GM21723 (cell line): Measurements from ENCODE around the gene MAFF.

Experiments used
- ATAC-seq: cut with Tn5 transposase; IDR thresholded peaks from one replicate; pipeline ENCODE4 v1.9.1; 2021; ENCODE audit warnings: mild to moderate bottlenecking, moderate library complexity; ENCODE audit not compliant: unreplicated experiment

The MAFF gene

DNA sequence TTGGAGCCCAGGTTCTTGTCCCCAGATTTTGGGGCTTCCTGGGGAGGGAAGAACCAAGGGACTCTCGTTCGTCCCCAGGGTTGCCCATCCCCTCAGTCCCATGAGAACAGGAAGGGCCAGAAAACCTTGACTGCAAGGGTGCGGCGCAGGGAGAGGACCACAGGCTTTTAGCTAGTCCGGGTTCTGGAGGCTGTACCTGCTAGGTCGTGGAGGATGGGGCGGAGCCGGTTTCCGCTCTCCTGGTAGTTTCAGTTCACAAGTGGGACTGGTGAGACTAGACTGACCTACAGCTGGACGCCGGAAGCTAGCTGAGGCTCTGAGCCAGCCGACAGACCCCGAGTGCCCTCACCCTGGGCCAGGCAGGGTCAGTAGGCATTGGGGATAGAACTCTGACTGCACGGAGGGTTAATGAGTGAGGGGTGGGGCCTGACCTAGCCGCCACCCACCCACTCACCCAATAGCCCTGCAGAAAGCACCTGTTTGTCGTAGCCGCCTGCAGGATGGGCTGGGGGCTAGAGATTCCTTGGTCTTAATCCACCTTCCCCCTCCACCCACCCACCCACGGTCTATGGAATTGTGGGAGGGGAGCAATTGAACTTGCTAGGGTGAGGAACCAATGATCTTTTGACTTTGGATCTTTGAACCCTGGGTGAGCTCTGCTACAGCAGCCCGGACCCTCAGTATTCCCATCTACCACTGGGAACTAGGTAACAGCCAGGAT is 1.5 kb downstream of the MAFF start:
- ATAC-seq = peak; percentile 29

DNA sequence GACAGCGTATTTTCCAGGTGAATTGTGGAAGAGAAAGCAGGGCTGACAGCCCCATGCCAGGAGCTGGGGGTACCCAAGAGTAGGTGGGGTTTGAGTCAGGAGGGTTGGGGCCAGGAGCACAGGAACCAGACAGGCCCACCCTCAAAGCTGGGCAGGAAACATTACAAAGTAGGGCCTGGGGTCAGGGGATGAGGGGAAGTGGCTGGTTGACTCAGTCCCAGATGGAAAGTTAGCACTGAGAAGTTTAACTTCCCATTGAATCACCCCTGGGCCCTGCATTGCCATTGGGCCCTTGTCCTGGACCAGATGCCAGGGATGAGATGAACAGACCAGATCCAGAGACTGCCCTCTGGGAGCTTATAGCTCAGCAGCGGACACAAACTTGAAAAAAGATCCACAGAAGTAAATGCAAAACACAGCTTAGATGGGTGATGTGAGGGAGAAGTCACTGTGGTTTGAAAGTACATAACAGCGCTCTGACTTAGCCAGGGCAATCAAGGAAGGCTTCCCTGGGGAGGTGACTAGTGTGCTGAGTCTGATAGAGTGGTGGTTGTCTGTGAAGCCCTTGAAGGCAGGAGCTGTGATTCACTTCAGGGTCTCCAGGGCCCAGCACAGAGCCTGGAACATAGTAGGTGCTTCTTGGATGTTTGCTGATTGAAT is 2.2 kb downstream of the MAFF start:
- no peak for ATAC-seq

GRCh38 chr22:38204784-38205183 is 3.0 kb downstream of the MAFF start:
- no peak for ATAC-seq

DNA sequence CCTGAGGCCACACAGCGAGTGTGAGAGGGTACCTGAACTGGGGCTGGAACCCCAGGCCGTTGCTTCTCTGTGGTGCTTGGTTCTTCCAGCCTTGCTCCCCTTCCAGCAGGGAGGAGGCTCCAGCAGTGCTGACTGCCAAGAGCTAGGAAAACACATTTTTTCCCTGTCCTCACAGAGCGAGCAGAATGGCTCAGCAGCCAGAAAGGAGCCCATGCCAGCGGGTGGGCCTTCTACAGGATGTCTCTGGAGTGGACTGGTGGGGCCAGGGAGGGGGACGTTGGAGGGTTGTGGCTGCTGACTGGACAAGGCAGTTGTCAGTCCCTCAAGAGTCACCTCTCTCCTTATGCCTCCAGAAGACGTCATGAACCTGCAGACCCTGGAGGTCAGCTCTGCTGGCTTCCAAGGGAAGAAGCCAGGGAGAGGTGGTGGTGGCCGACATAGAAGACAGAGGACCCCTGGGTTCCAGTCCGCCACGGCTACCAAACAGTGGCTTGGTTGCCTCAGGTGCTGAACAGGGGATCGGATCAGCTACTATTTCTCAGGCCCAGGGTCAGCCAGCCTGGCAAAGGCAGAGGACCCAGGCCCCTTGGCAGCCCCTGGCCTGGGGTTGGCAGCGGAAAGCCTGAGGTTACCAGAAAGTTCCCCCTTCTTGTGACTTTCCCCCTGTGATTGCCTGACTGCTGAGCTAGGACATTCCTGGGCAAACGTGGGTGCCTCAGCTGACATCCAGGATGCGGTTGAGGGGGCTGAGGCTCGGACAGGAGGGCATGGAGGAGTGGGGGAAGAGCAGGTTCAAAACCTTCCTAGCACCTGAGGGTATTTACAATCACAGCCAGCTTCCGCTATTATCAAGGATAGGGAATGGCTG is 3.7 kb downstream of the MAFF start:
- ATAC-seq = no peak

GRCh38 chr22:38207898-38208432 is 6.2 kb downstream of the MAFF start:
- no peak for ATAC-seq

- ATAC-seq = no peak
Measured at GRCh38 chr22:38208551-38208968, 6.8 kb downstream of the MAFF start.

DNA sequence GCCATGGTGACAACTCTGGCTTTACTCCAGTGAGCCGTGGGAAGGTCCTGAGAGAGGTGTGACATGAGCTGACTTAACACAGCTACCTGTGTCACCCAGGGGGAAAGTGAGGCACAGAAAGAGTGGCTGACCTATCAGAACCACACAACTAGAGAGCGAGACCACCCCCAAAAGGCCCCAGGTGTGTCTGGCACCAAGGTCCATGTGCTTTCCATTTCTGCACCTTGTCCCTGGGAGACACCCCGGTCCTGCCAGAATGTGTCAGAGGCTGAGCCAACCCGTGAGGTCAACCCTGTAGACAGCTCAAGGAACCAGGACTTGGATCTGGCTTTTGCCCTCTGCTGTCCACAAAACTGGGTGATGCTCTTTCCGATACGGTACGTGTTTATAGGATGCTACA is 9.8 kb downstream of the MAFF start:
- no peak for ATAC-seq

- ATAC-seq = no peak
Measured at GRCh38 chr22:38212442-38212841, 10.6 kb downstream of the MAFF start.

GRCh38 chr22:38213319-38213989 is 11.7 kb downstream of the MAFF start:
- no peak for ATAC-seq

GRCh38 chr22:38213990-38214301 is 12.2 kb downstream of the MAFF start:
- ATAC-seq = no peak

DNA sequence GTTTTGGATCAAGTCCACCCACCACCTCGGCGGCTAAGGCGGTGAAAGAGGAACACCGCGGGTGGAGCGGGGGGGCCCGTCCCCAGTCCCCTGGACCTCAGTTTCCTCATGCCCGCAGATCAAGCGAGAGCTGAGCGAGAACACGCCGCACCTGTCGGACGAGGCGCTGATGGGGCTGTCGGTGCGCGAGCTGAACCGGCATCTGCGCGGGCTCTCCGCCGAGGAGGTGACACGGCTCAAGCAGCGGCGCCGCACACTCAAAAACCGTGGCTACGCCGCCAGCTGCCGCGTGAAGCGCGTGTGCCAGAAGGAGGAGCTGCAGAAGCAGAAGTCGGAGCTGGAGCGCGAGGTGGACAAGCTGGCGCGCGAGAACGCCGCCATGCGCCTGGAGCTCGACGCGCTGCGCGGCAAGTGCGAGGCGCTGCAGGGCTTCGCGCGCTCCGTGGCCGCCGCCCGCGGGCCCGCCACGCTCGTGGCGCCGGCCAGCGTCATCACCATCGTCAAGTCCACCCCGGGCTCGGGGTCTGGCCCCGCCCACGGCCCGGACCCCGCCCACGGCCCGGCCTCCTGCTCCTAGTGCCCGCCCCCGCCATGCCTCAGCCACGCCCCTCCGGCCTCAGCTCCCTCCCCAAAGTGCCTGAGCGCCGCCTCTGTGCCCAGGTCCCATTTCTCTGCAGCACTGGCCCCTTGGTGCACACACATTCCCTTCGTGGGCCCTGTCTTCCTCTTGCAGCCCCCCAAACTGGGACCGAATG is 12.7 kb downstream of the MAFF start:
- ATAC-seq = no peak

GRCh38 chr22:38215156-38216038 is 13.6 kb downstream of the MAFF start:
- ATAC-seq = no peak

DNA sequence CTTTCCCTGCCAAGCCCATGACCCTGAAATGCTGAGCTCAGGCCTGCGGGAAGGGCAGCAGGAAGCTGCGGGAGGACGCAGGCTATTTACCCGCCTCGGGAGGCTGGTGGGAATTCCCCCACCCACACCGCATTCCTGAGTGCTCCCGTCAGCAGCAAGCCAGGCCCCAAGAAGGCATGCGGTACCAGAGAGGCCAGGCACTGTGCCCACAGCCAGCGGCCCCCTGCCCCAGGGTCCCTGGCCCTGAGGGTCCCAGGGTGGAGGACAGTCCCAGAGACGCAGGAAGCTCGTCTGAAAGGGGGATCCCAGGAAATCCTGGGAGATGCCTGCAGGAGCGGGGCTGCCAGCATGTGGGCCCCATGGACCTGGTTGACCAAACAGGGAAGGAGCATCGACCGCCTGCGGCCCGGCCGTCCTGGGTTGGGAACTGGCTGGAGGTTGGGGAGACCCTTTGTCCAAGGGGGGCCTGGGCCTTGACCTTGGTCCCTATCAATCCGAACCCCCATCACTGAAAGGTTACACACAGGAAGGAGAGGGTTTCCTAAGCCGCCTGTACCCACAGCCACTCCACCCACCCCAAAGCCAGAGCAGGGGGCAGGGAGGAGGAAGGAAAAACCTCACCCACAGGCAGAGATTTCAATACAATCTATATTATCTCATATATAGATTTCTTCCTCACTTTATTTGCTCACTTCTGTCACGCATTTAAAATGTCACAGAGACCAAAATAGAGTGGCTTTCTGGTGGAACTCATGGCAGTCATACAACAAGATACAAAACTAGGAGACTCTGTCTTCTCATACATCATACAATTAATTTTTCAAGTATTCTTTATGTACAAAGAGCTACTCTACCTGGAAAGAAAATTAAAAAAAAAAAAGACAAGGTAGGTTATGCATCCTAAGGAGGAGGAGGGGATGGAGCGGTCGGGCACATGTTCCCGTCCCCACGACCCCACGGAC is 17.1 kb downstream of the MAFF start:
- no peak for ATAC-seq

- ATAC-seq = no peak
Measured at GRCh38 chr22:38219632-38220031, 17.8 kb downstream of the MAFF start.

DNA sequence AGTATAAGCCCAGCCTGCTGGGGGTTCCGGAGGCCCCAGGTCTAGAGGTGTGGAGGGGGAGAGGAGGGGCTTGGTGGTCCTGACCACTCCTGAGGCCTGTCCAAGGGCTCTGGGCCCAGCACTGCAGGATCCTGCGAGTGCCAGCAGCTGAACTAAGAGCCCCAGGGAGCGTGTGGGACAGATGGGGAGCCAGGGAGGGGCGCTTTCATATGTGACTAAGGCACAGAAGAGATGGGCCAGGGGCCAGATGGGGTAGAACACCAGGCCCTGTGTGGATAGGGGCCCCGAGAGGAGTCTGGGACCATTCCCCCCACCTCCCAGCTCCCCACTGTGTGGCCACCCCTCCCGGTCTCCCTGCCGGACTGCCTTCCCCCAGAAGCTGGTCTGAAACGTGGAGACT is 18.4 kb downstream of the MAFF start:
- no peak for ATAC-seq

DNA sequence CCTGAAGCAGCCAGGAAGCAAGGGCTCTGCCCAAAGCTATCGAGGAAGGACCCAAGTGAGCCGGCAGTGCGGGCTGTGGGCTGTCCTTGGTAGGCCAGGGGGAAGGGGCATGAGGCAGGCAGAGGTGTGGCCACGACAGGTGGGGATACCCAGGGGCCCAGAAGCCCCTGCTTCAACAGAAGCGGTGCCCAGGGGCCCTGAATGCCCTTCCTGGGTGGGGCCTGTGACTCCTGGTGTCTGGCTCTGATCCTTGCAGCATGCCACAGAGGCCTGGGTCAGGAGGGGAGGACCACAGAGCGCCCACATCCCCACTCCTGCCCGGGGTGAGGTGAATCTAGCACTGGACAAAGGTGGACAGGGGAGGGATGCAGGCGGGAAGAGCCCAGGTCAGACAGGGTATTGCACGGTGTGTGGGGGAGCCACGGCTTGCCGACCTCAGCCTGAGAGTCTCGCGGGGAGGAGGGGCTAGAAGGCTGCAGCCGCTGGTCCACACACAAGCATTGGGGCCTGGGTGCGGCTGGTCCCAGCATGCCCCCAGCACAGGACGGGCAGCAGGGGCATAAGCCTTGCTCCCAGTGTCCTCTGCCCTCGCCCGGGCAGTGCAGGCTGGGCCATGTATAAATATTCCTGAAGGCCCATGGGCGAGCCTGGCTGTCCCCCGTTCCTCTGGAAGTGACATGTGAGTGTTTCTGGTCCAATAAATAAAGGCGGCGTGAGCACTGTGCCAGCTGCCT is 19.0 kb downstream of the MAFF start:
- ATAC-seq = no peak

DNA sequence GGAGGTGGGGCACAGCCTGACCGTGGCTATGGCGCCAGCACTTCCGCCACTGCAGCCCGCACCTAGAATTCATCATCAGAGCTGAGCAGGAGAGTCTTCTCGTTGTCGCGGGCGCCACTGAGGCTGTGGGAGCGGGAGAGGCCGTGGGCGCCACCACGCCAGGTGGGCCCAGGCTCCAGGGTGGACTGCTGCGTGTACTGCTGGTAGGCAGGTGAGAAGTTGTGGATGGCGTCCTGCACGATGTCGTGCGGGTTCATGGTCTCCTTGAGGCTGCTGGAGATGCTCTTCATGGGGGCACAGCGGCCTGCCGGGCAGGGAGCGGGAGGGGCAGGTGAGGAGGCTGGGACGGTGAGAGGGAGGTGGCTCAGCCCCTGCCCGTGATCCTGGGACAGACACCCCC is 19.6 kb downstream of the MAFF start:
- no peak for ATAC-seq
